Hippocampal formation (tissue), 2 donors: ENCODE data around the gene GJC2.
A peak's percentile ranks its signal among the peaks of the same experiment; 100 is the strongest.
"Not testable (repeated sequence)": the region's sequence is repeated elsewhere in the genome, so short reads cannot be mapped to it uniquely, and the experiment has no call there.

Experiments used
- DNase-seq, 2 donors: peaks; one replicate each; lab custom pipeline; 2025; lab: John Stamatoyannopoulos, UW

GJC2 gene

DNA sequence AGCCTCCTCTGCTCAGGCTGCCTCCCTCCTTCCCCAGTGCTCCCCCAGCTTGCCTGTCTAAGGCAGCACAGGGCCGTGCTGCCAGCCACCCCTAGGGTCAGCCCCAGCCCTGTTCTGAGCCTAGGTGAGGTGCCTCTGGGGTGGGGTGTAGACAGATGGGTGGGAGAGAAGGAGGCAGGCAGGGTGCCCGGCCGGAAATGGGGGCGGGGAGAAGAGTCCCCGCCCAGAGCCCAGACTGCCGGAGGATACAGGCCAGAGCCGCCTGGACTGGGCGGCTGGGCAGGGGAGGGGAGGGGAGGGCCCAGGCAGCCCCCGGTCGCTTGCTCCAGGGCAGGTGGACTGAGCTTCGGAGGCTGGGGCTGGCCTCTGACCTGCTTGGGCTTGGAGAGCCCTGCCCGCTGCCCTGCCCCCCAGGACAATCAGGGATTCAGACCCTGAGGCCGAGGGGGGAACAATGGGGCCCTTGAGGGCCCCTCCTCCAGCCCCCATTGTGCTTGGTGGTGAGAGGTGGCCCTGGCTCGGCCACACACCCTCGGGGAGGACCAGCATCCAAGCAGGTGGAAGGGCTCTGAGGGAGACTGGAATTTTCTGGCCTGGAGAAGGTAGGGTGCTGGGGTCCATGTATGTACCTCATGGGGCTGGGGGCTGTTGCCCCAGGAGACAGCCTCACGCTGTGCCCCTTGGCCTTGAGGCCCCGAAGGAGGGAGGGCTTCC is at the start of gene GJC2:
TSS of gene GJC2 (plus strand) at position 525 of the 714 bp plus-strand sequence. CDS start 7,829 bp downstream, outside the sequence.
- peak in 1 of 2 donors; percentile 64 for DNase-seq

DNA sequence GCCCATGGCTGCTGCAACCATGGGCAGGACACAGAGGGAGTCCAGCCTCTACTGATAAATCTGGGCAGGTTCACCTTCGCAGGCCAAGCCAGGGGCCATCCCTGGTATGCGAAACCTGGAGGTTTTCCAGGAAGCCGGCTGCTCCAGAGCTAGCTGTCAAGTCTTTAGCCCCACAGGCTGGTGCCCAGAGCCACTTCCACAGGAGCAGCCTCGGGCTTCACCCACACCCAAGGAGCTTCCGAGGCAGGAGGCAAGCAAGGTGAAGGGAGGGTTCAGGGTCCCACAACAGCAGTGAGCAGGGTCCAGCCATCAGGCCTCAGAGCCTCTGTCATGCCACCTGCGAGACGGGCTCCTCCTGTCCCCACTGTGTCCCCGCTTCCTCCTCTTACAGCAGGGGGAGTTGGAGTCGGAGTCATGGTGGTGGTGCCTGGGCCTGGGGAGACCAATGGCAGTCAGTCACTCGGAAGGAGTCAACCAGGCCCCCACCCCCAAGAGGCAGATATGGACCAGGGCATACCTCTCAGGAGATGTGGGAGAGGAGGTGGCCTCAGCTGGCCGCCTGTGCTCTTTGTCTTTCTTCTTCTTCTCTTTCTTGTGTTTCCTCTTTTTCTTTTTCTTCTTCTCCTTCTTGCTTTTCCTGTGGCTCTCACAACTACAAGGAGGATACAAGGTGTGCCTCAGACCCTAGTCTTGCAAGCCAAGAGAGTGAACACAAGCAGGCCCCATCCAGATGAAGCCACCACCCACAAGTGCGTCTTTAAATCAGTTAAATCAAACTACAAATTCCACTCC is 48.7 kb upstream of the GJC2 start:
- DNase-seq: no peak

DNA sequence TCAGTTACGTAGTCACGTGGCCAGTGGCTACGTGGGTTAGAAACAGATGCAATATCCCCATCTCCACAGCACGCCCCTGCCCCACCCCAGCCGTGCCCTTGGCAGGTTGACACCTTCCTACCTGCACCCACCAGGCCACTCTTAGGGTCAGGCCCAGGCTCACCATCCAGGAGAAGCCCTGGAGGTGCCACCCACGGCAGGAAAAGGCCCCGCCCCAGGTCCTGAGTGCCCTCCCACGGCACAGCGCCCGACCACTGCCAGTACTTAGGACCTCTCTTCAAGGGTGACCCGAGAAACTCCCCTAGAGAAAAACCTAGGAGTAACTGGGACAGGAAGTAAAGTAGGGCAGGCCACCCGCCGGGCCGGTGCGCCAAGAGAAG is 48.1 kb upstream of the GJC2 start:
- no peak for DNase-seq

DNA sequence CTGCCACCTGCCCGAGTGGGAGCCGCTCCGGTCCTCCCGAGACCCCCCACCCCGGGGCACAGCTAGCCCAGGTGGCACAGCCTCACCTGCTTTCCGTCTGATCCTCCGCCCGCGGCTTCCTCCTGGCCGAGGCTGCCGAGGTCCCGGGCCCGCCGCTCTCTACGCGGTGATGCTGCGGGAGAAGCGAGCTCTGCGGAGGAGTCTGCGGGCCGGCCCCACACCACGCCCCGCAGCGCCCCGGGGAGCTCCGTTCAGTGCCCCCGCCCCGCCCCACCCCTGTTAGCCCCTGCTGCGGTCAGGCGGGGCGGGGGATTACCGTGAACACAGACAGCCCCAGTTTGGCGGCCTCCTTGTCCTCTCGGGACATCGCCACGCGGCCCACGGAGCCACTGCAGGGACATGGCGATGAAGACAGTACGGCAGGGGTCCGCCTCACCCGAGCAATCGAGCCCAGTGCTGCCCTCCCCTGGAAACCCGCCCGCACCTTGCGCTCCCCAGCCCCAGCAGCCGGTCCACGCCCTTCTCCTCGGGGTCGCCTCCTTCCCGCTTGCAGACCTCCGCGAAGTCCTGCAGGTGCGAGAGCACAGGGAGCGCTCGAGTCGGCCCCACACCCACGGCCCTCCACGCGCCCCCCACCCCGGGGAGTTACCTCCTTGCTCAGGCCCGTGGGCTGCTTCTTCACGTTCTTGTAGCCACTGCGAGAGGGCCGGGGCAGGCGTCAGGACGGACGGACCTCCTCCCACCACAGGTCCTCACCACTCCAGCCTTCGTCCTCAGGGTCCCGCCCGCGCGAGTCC is 47.5 kb upstream of the GJC2 start:
- DNase-seq: no peak

DNA sequence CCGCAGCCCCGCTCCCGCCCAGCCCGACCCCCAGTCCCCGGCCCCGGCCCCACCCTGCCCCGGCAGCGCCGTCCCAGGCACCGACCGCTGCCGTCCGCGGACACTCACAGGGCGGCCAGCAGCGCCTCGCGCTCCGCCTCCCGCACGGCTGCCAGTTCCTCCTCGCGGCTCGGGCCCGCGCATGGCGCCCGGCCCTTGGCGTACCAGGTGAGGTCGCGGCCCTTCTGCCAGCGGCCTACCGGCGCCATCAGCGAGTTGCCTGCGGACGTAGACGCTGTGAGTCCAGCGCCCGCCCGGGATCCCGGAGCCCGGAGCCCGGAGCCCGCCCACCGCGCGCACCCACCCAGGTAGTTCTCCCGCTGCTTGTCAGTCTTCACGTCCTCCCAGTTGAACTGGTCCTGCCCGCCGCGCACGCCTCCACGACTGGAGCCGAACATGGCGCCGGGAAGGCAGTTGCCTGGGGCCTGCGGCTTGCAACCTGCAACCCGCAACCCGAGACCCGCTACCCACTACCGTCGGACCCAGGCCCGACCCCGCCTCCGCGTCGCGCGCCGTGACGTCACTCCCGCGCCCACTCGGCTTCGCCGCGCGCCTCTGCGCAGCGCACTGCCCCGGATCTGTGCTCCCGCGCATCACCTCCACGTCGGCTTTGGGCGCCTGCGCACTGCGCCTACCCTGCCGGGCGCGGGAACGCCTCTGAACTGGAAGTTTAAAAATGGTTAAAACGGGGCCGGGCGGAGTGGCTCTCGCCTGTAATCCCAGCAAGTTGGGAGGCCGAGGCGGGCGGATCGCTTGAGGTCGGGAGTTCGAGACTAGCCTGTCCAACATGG is 46.7 kb upstream of the GJC2 start, which contains the start of gene C1orf35:
TSS of gene C1orf35 (minus strand) at position 535 of the 830 bp plus-strand sequence. CDS start at position 437, 98 bp downstream.
- peak; percentile 77 to 83 for DNase-seq

DNA sequence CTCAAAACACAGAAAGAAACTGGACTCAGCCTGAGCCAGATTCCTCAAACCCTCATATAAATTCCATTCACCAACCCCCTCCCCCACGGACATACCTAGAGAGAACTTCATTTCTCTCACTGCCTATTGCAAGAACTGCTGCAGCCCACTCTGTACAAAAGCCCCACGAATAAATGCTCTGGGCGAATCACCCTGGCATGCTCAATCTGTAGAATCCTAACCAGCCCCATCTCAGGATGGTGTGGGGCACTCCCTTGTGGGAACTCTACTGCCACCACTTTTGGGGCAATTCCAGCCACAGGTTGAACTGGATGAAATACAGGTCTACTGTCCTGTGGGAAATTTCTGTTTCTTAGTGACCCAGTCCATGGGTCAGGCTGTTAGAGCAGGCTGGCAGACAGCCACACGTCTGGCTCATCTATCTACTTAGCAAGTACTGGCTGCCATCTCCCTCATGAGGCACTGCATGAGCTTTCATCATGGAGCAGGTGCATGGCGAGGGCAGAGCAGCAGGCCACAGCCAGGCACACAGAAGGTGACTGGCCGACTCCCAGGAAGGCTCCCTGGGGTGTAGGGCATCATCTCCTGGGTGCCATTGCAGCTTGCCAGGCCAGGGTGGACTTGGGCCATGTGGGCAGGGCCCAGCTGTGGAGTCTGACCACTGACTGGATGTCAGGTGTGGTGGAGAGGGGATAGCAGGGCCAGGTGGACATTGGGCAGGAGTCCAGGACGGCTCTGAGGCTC is 45.0 kb upstream of the GJC2 start:
- DNase-seq: no peak

DNA sequence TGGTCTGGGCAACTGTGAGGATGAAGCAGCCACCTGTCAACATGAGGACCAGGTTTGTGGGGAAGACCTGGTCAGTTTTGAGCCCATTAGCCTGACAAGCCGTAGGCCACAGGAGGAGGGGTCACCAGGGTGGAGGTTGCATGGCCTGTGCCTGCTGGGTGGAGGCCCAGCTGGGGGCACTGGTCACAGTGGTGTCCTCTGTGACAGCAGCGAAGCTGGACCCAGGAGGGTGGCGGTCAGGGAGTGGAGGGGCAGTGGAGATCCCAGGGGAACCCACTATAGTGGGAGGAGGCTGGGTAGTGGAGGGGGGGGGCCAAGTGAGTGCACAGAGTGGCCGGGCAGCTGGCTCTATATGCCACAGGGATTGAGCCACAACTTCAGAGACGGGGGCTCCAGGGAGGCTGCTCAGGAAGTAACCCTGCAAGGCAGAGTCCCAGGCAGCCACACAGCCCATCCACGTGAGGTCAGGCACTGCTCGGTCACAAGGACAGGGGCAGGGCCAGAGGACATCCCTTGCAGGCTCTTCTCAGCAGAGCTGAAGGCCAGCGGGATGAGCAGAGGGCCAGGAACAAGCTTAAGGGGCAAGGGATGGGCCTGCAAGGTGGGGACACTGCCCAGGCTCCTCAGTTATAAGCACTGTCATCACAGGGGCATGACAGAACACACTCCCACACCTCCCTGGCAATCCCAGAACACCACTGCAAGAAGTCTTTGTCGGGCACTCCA is 44.3 kb upstream of the GJC2 start:
- DNase-seq: no peak

DNA sequence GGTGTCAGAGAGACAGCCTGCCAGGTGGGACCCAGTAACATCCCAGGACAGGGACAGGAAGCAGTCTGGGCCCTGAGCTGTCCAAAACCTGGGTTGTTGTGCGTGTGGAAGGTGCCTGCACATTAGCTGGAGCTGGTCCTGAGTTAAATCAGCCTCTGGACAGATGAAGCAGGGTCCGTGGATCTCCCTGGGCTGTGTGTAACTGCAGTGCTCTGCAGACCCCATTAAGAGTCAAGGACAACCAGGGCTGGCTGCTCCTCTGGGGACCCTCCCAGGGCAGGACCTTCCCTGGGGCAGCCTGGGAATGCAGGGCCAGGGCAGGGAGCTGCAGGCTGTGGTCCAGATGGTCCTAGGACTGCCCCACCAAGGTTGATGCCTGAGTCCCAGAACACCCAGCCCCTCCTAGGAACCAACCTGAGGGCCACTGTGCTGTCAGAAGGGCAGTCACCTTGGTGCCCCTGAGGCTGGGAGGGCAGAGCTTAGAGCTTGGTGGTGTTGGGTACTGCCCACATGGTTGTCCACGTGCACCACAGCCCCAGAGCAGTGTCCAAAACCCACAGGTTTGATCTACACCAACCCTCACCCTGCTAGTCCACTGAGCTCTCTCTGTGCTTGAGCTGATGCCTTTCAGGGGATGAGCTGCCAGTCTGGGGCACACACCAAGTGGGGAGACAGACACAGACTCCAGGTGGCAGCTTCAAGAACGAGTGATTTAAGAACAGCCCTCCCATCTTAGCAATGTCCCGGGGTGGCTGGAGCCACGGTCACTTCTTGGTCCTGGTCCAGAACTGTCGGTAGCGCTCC is 43.5 kb upstream of the GJC2 start:
- DNase-seq: no peak

DNA sequence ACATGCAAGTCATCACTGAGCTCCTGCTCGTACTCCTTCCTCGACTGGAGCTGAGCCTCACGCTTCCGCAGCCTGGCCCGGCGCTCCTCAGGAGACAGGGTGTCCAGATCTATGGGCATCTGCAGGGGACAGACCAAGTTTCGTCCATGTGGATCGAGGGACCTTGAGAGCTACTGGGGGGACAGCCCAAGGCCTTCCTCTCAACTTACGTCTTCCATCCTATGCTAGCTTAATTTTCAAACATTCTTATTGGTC is 43.0 kb upstream of the GJC2 start:
- no peak for DNase-seq

DNA sequence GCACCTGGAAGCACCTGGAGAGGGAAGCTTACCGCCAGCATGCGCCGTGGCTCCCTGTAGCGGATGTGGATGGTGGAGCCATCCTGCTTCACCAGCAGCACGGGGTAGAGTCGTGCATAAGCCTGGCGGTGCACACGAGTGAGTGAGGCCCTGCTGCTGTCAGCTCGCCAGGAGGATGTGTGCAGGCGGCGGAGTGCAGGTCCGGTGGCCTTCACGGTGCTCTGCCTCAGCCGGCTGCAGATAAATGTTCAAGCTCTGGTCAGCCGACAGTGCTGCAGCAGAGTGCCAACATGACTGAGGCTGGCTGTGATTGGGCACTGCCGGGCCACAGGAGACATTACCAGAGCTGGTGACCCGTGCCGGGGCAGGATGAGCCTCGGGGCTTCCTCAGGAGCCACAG is 42.1 kb upstream of the GJC2 start:
- no peak for DNase-seq

DNA sequence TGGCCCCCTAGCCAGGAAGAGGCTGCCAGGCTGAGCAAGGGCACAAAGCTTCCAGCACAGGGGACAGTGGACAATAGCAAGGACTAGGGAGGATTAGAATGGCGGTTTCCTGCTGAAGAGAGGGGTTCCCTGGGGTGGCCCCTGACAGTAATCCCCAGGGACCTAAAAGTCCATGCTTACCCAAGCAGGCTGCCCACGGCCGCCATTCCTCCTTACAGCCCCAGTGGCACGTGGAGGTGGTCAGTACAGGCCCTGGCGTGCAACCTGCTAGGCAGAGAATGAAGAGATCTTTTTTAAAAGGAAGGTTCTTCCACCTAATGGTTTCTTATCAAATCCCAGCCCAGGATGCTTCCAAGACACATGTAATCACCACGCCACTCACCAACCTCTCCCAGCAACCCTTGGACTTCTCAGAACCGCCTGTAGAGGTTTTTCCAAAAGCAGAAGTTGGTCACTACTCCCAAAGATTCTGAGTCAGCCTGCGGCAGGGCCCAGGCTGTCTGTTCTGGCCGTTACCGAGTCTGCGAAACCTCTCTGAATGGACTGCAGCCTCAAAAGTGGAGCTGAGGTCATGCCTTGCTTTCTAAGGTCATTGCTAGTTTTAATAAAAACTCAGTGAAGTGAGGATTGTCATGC is 41.6 kb upstream of the GJC2 start:
- DNase-seq: no peak

DNA sequence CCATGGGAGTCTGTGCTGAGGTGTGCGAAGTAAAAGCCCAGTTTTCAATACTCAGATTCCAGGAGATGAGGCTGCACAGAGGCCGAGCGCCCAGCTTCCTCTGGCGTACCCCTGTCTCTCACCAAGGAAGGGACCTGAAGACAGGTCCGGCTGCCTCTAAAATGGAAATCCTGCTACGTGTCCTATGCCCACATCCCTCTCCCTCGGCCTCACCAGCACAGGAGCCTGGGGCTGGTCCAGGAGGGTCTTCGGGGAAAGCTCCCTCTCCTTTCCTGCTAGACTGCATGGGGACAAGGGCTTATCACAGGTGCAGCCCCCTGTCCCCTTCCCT is 41.0 kb upstream of the GJC2 start:
- DNase-seq: no peak

DNA sequence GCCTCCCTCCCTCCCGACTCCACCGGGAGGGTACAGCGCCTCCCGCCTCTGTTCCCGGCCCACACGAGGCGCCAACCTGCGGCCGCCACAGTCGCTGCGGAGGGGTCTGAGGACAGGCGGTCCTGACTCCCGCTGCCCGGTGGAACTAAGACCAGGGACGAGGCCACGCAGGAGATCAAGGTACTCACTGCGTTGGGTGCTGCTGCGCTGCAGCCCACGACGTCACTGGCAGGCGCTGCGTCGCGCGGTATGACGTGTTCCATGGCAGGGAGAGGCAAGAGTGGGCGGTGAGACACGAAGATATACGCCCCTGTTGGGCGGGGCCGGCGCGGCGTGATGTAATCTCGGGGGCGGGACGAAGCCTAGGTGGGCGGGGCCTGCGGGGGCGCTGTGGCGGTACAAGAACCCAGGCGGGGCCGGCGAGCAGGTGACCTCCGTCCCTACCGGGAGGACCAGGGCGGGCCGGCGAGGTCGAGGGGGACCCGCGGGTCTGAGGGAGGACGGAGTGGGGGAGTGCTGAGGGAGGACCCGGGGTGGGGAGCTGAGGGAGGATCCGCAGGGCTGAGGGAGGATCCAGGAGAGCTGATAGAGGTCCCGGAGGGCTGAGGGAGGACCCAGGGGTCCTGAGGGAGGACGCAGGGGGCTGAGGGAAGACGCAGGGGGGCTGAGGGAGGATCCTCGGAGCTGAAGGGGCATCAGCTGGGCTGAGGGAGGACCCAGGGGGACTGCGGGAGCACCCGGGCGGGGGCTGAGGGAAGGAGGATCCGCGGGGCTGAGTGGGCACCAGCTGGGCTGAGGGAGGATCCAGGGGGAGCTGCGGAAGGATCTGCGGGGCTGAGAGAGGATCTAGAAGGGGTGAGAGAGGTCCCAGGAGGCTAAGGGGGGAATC is 40.4 kb upstream of the GJC2 start, which contains the start of gene MRPL55:
TSS of gene MRPL55 (minus strand) at position 227 of the 889 bp plus-strand sequence. CDS start 1,039 bp downstream, outside the sequence.
- peak; percentile 97 to 98 for DNase-seq

DNA sequence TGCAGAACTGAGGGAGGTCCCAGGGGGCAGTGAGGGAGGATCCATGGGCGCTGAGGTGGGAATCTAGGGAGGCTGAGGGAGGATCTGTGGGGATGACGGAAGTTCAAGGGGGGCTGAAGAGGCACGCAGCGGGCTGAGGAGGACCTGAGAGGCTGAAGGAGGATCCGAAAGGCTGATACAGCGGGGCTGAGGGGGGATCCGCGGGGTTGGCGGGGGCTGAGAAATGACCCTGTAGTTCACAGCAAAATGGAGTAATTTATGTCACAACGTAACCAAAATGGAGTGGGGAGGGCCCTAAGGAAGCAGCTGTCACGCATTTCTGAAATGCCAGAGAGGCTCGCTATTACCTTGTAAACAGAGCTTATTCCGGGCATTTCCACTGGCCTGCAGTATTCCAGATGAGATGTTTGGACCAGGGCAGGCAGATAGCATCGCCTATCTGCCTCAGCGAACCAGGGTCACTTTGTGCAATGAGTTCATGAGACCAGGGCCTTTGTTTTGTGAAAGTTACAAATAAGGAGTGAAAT is 39.7 kb upstream of the GJC2 start:
- no peak for DNase-seq

DNA sequence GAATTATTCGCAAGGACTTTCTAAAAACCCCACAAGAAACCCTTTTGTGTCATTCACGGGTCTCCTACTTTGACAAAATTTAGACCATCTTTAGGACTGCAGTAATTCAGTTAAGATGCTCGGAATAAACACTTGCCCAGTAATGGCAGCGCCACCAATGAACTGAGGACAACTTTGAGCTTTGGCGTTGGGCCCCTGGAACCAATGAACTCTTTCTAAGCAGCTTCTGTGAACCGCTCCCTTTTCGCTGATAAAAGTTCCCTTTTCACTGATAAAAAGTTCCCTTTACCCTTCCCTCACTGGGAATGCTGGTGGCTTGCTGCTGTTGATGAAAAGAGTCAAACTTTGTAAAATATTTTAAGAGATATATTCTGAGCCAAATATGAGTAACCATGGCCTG is 39.2 kb upstream of the GJC2 start:
- DNase-seq: no peak

DNA sequence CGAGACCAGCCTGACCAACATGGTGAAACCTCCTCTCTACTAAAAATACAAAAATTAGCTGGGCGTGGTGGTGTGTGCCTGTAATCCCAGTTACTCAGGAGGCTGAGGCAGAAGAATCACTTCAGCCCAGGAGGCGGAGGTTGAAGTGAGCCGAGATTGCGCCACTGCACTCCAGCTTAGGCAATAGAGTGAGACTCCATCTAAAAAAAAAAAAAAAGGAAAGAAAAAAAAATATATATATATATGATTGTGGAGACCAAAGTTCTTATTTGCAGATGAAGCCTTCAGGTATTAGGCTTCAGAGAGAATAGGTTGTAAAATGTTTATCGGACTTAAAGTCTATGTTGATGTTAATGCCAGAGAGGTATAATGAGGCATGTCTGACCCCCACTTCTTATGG is 38.4 kb upstream of the GJC2 start:
- not testable (repeated sequence) for DNase-seq

DNA sequence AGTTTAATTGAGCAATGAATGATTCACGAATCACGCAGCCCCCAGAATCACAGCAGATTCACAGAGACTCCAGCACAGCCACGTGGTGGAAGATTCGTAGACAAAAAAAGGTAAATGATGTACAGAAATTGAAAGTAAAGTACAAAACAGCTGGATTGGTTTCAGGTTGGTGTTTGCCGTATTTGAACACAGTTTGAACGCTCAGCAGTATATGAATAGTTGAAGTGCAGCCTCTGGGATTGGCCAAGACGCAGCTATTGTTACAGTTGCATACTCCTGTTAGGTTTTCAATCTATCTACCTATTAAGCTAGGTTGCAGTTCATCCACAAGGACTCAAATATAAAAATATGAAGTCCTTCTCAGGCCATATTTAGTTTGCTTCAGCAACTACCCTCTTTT is 37.6 kb upstream of the GJC2 start:
- DNase-seq: no peak

DNA sequence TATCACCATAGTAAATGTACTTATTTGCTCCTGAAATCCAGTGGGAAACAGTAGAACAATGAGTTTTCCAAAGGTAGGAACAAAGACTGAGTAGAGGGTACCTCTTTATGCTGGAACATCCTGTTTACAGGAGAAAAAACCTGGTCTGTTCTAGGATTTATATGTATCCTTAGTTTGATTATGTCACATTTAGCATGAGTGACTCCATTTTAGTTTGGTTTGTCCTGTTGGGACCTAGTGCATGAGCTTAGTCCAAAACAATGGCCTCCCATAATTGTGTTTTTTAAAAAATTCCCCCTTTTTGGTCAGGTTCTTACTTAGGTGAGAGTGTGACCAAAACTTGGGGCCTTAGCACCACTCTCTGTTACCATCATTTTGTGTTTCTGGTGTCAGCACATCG is 37.1 kb upstream of the GJC2 start:
- no peak for DNase-seq
